HG03135 (cell line): ENCODE results near the gene PLXNA4.

Source experiments
- ATAC-seq: cut with Tn5 transposase; IDR thresholded peaks from one replicate; pipeline ENCODE4 v1.9.1; 2021; ENCODE audit warnings: mild to moderate bottlenecking, moderate library complexity; ENCODE audit not compliant: unreplicated experiment

Gene PLXNA4

GRCh38 chr7:132565885-132566284 is 10.4 kb downstream of the PLXNA4 start:
- no peak for ATAC-seq

GRCh38 chr7:132565441-132565840 is 10.8 kb downstream of the PLXNA4 start:
- no peak for ATAC-seq

GRCh38 chr7:132564849-132565248 is 11.4 kb downstream of the PLXNA4 start:
- no peak for ATAC-seq

GRCh38 chr7:132564090-132564489 is 12.2 kb downstream of the PLXNA4 start:
- ATAC-seq: no peak

GRCh38 chr7:132562690-132563089 is 13.6 kb downstream of the PLXNA4 start:
- no peak for ATAC-seq

- no peak for ATAC-seq
Measured at GRCh38 chr7:132561763-132562162, 14.5 kb downstream of the PLXNA4 start.

GRCh38 chr7:132560825-132561529 is 15.3 kb downstream of the PLXNA4 start:
- ATAC-seq: no peak

- ATAC-seq: no peak
Measured at GRCh38 chr7:132560105-132560504, 16.2 kb downstream of the PLXNA4 start.

- no peak for ATAC-seq
Measured at GRCh38 chr7:132558815-132559214, 17.5 kb downstream of the PLXNA4 start.

- ATAC-seq: no peak
Measured at GRCh38 chr7:132557489-132558044, 18.7 kb downstream of the PLXNA4 start.

- ATAC-seq: no peak
Measured at GRCh38 chr7:132554446-132554845, 21.8 kb downstream of the PLXNA4 start.

- no peak for ATAC-seq
Measured at GRCh38 chr7:132553031-132553430, 23.2 kb downstream of the PLXNA4 start.

GRCh38 chr7:132551886-132552285 is 24.4 kb downstream of the PLXNA4 start:
- no peak for ATAC-seq

- no peak for ATAC-seq
Measured at GRCh38 chr7:132551439-132551838, 24.8 kb downstream of the PLXNA4 start.

GRCh38 chr7:132548489-132549078 is 27.7 kb downstream of the PLXNA4 start:
- no peak for ATAC-seq

GRCh38 chr7:132547821-132548220 is 28.4 kb downstream of the PLXNA4 start:
- ATAC-seq: no peak

GRCh38 chr7:132546366-132547127 is 29.7 kb downstream of the PLXNA4 start:
- no peak for ATAC-seq

- ATAC-seq: no peak
Measured at GRCh38 chr7:132545756-132546155, 30.5 kb downstream of the PLXNA4 start.

GRCh38 chr7:132544999-132545398 is 31.3 kb downstream of the PLXNA4 start:
- no peak for ATAC-seq

- no peak for ATAC-seq
Measured at GRCh38 chr7:132544025-132544424, 32.2 kb downstream of the PLXNA4 start.

- ATAC-seq: no peak
Measured at GRCh38 chr7:132542895-132543294, 33.4 kb downstream of the PLXNA4 start.

GRCh38 chr7:132541656-132542055 is 34.6 kb downstream of the PLXNA4 start:
- ATAC-seq: no peak
